IMR-90 (cell line): ENCODE measurements around the gene UNC13C. TPM values are rescaled to one million over a fixed set of nuclear protein-coding genes. Genes with fewer than 3 reads are reported as not detected.

Experiments used
- ATAC-seq: fragments of 200-7000 bp; cut with Tn5 transposase; 2 replicates; pipeline ENCODE4 v1.9.1; 2020; ENCODE audit warnings: low read depth, mild to moderate bottlenecking, moderate library complexity
- BruUV-seq: library from RNA; stranded (reverse); fragments of 400-500 nt; replicated peaks from 2 replicates; lab custom pipeline; 2021; lab: Mats Ljungman, UMichigan
- CTCF ChIA-PET: fragments of 300-600 bp; formaldehyde crosslinking; extraction: SDS; loops from one replicate; lab custom pipeline; 2021; ENCODE audit warnings: antibody characterized with exemption; lab: Yijun Ruan, JAX
- POLR2A ChIA-PET: fragments of 300-600 bp; sonication (Branson Sonifier 250); formaldehyde crosslinking; loops from one replicate; lab custom pipeline; 2022; ENCODE audit warnings: antibody characterized with exemption; ENCODE audit not compliant: unreplicated experiment; lab: Charles Lee
- DNase-seq: peaks from one replicate; pipeline ENCODE4 v3.0.0; 2013
- H2AFZ ChIP-seq: replicated peaks from 2 replicates; pipeline ENCODE3; 2013; ENCODE audit warnings: low read length, mild to moderate bottlenecking; ENCODE audit not compliant: poor library complexity
- H2AK5ac ChIP-seq: 2 replicates; pipeline ENCODE4 v1.6.1; 2013; ENCODE audit warnings: low read depth, low read length, inconsistent platforms
- H2AK9ac ChIP-seq: replicated peaks from 2 replicates; pipeline ENCODE3; 2013; ENCODE audit warnings: mild to moderate bottlenecking, low read depth, low read length, moderate library complexity; ENCODE audit not compliant: poor library complexity
- H2BK120ac ChIP-seq: 2 replicates; pipeline ENCODE4 v1.6.1; 2013; ENCODE audit warnings: low read depth, low read length, inconsistent platforms
- H2BK15ac ChIP-seq: 3 replicates; pipeline ENCODE4 v1.6.1; 2013; ENCODE audit warnings: low read depth, low read length, inconsistent platforms
- H2BK20ac ChIP-seq: 2 replicates; pipeline ENCODE4 v1.6.1; 2013; ENCODE audit warnings: low read depth, mild to moderate bottlenecking, inconsistent platforms, low read length, moderate library complexity
- H2BK5ac ChIP-seq: 2 replicates; pipeline ENCODE4 v1.6.1; 2013; ENCODE audit warnings: mild to moderate bottlenecking, low read depth, low read length, inconsistent platforms; ENCODE audit not compliant: poor library complexity, severe bottlenecking
- H3K14ac ChIP-seq: replicated peaks from 2 replicates; pipeline ENCODE4 v1.6.1; 2013; ENCODE audit warnings: low read depth, low read length, inconsistent platforms
- H3K18ac ChIP-seq: 2 replicates; pipeline ENCODE4 v1.6.1; 2013; ENCODE audit warnings: low read depth, low read length, control low read depth
- H3K23ac ChIP-seq: 2 replicates; pipeline ENCODE4 v1.6.1; 2013; ENCODE audit warnings: low read depth, low read length, inconsistent platforms
- H3K27ac ChIP-seq: 2 replicates; pipeline ENCODE4 v1.5.1; 2013; ENCODE audit warnings: mild to moderate bottlenecking, control low read depth, low read length; ENCODE audit not compliant: insufficient read depth
- H3K27me3 ChIP-seq: 2 replicates; pipeline ENCODE4 v1.6.1; 2013; ENCODE audit warnings: low read length; ENCODE audit not compliant: control insufficient read depth, insufficient read depth
- H3K36me3 ChIP-seq: 2 replicates; pipeline ENCODE4 v1.6.1; 2013; ENCODE audit warnings: low read length, mixed read lengths; ENCODE audit not compliant: control insufficient read depth, insufficient read depth
- H3K4ac ChIP-seq: 2 replicates; pipeline ENCODE4 v1.6.1; 2013; ENCODE audit warnings: low read depth, low read length, inconsistent platforms
- H3K4me1 ChIP-seq: 2 replicates; pipeline ENCODE4 v1.6.1; 2013; ENCODE audit warnings: low read length, mixed read lengths; ENCODE audit not compliant: control insufficient read depth, insufficient read depth
- H3K4me2 ChIP-seq: 2 replicates; pipeline ENCODE4 v1.6.1; 2013; ENCODE audit warnings: low read depth, mild to moderate bottlenecking, control low read depth, low read length, moderate library complexity
- H3K4me3 ChIP-seq: 2 replicates; pipeline ENCODE4 v1.5.1; 2013; ENCODE audit warnings: low read depth, mild to moderate bottlenecking, control low read depth, low read length, moderate library complexity; ENCODE audit not compliant: insufficient read depth
- H3K56ac ChIP-seq: 2 replicates; pipeline ENCODE4 v1.6.1; 2013; ENCODE audit warnings: low read length, inconsistent platforms; ENCODE audit not compliant: insufficient read depth; ENCODE audit errors: extremely low read depth
- H3K79me1 ChIP-seq, 2 experiments: 2 replicates each; pipeline ENCODE4 v1.6.1; 2013; ENCODE audit warnings: low read length in 2 of 2, inconsistent platforms in 1 of 2, low read depth in 1 of 2
- H3K9ac ChIP-seq: 2 replicates; pipeline ENCODE4 v1.6.1; 2013; ENCODE audit warnings: low read depth, low read length, control low read depth
- H3K9me1 ChIP-seq: 2 replicates; pipeline ENCODE4 v1.6.1; 2013; ENCODE audit warnings: low read length, inconsistent platforms; ENCODE audit not compliant: insufficient read depth
- H3K9me3 ChIP-seq: 2 replicates; pipeline ENCODE4 v1.6.1; 2013; ENCODE audit warnings: low read length; ENCODE audit not compliant: control insufficient read depth, insufficient read depth
- H4K20me1 ChIP-seq: 2 replicates; pipeline ENCODE4 v1.6.1; 2013; ENCODE audit warnings: low read length, inconsistent platforms; ENCODE audit not compliant: insufficient read depth
- H4K5ac ChIP-seq: 2 replicates; pipeline ENCODE4 v1.6.1; 2013; ENCODE audit warnings: mild to moderate bottlenecking, low read depth, low read length, control low read depth
- H4K8ac ChIP-seq, 2 experiments: 2 replicates each; pipeline ENCODE4 v1.6.1; 2013; ENCODE audit warnings: low read depth in 2 of 2, low read length in 2 of 2, control low read depth in 1 of 2, inconsistent platforms in 1 of 2
- H4K91ac ChIP-seq: 2 replicates; pipeline ENCODE4 v1.6.1; 2013; ENCODE audit warnings: low read depth, low read length, inconsistent platforms; ENCODE audit not compliant: insufficient read depth
- BHLHE40 ChIP-seq: fragments of 150-350 bp; IDR thresholded peaks from 2 replicates; pipeline ENCODE4 v1.6.1; 2016; ENCODE audit warnings: mild to moderate bottlenecking, low read depth, low read length
- CHD1 ChIP-seq: IDR thresholded peaks from 2 replicates; pipeline ENCODE4 v1.6.1; 2012; ENCODE audit warnings: low read depth, low read length, improper control_type of control experiment
- FOS ChIP-seq: fragments of 150-350 bp; IDR thresholded peaks from 2 replicates; pipeline ENCODE4 v1.6.1; 2016; ENCODE audit warnings: low read depth, low read length
- MAFK ChIP-seq: IDR thresholded peaks from 2 replicates; pipeline ENCODE4 v1.6.1; 2012; ENCODE audit warnings: low read depth, low read length, improper control_type of control experiment
- MAZ ChIP-seq: IDR thresholded peaks from 2 replicates; pipeline ENCODE4 v1.6.1; 2012; ENCODE audit warnings: low read depth, mild to moderate bottlenecking, low read length, improper control_type of control experiment, moderate library complexity, borderline replicate concordance
- MXI1 ChIP-seq: IDR thresholded peaks from 2 replicates; pipeline ENCODE4 v1.6.1; 2012; ENCODE audit warnings: low read depth, mild to moderate bottlenecking, low read length, moderate library complexity, borderline replicate concordance
- NFE2L2 ChIP-seq: fragments of 150-350 bp; IDR thresholded peaks from 2 replicates; pipeline ENCODE4 v1.6.1; 2016; ENCODE audit warnings: low read depth, mild to moderate bottlenecking, low read length
- POLR2A ChIP-seq: IDR thresholded peaks from 2 replicates; pipeline ENCODE4 v1.6.1; 2012; ENCODE audit warnings: mild to moderate bottlenecking, low read depth, low read length
- RAD21 ChIP-seq: IDR thresholded peaks from 2 replicates; pipeline ENCODE4 v1.6.1; 2012; ENCODE audit warnings: low read length, improper control_type of control experiment
- RFX5 ChIP-seq: IDR thresholded peaks from 2 replicates; pipeline ENCODE4 v1.8.0; 2012; ENCODE audit warnings: low read depth, mild to moderate bottlenecking, low read length, moderate library complexity
- SMC3 ChIP-seq: fragments of 150-350 bp; IDR thresholded peaks from 2 replicates; pipeline ENCODE4 v1.6.1; 2016; ENCODE audit warnings: low read depth, mild to moderate bottlenecking, antibody characterized with exemption, low read length, moderate library complexity
- USF2 ChIP-seq: fragments of 150-350 bp; IDR thresholded peaks from 2 replicates; pipeline ENCODE4 v1.6.1; 2017; ENCODE audit warnings: mild to moderate bottlenecking, antibody characterized with exemption, low read length, low read depth
- WGBS, 2 experiments: methylation state at CpG; one replicate each; pipeline versions ENCODE4 v1.1.5 to v1.1.7; 2013; ENCODE audit warnings: missing lambda C conversion rate in 2 of 2; ENCODE audit not compliant: insufficient read length in 1 of 2; ENCODE audit errors: extremely low coverage in 2 of 2; 5-methylcytosine and 5-hydroxymethylcytosine counted together
- dilution Hi-C: fragments of 300-500 bp; cut with HindIII; formaldehyde crosslinking; loops from one replicate; pipeline ENCODE4 v1.14.3; 2018; ENCODE audit warnings: low sequenced_read_pairs; ENCODE audit not compliant: unreplicated experiment
- in situ Hi-C: fragments of 300-500 bp; cut with MboI; formaldehyde crosslinking; loops from 3 replicates; pipeline ENCODE4 v1.14.3; 2019; ENCODE audit warnings: low sequenced_read_pairs, inconsistent platforms, mixed read lengths
- intact Hi-C: fragments of 100-400 bp; cut with micrococcal nuclease; formaldehyde crosslinking; loops from 2 replicates; pipeline ENCODE4 v1.10.0; 2022
- polyA plus RNA-seq, 3 experiments: library from polyadenylated mRNA; depleted of rRNA; stranded (reverse); fragments of >200 nt; gene quantifications; 2 replicates each; pipeline ENCODE4 v1.2.3, GENCODE V29; 2012; ENCODE audit warnings: low replicate concordance in 1 of 3
- total RNA-seq: library from RNA; depleted of rRNA; stranded (reverse); fragments of >200 nt; gene quantifications from 2 replicates; pipeline ENCODE4 v1.2.3, GENCODE V29; 2012
- TF ChIP-seq, protein P1 (sequence below): fragments of 150-350 bp; IDR thresholded peaks from 2 replicates; pipeline ENCODE4 v1.6.1; 2016; ENCODE audit warnings: low read depth, mild to moderate bottlenecking, low read length, moderate library complexity, borderline replicate concordance

UNC13C gene
- total and polyA plus RNA-seq, 2 of the 4 experiments (the other 2 are of a cell fraction) = not detected

GRCh38 chr15:54528021-54528420, 549.8 kb downstream of the UNC13C start:
- H3K4me2 ChIP-seq = no peak overlapping the region
- no peaks in the 10 kb centered on the region for H3K36me3 ChIP-seq
- no CpG with 5 or more reads among the region's 1 CpG for WGBS, 2 experiments
- H4K5ac ChIP-seq = no peak overlapping the region
- dilution Hi-C loops (no loop called here), intact Hi-C loops (no loop called here), in situ Hi-C loops (no loop called here)
- H4K8ac ChIP-seq = no peak overlapping the region
- no peak for TF ChIP-seq MAZ
- TF ChIP-seq RAD21 = no peak
- TF ChIP-seq MXI1 = no peak
- no peak for TF ChIP-seq FOS
- TF ChIP-seq BHLHE40 = no peak
- TF ChIP-seq CHD1 = no peak
- TF ChIP-seq NFE2L2 = no peak
- no peak for TF ChIP-seq RFX5
- no peak for TF ChIP-seq USF2
- no peak for TF ChIP-seq SMC3
- no peak for TF ChIP-seq POLR2A
- TF ChIP-seq, protein P1, sequence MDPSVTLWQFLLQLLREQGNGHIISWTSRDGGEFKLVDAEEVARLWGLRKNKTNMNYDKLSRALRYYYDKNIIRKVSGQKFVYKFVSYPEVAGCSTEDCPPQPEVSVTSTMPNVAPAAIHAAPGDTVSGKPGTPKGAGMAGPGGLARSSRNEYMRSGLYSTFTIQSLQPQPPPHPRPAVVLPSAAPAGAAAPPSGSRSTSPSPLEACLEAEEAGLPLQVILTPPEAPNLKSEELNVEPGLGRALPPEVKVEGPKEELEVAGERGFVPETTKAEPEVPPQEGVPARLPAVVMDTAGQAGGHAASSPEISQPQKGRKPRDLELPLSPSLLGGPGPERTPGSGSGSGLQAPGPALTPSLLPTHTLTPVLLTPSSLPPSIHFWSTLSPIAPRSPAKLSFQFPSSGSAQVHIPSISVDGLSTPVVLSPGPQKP = no peak
- no peak for TF ChIP-seq MAFK
- ATAC-seq = no peak
- ChIA-PET POLR2A (no interaction called here), CTCF (no interaction called here)
- H3K4me3 ChIP-seq = no peak overlapping the region
- H4K20me1 ChIP-seq = no peaks in the 10 kb centered on the region
- H3K23ac ChIP-seq = no peak overlapping the region
- no peaks in the 10 kb centered on the region for H3K4me1 ChIP-seq
- no peak overlapping the region for H3K18ac ChIP-seq
- H2BK5ac ChIP-seq = no peak overlapping the region
- H2BK120ac ChIP-seq = no peak overlapping the region
- no peaks in the 10 kb centered on the region for H3K27me3 ChIP-seq
- no peak overlapping the region for H2AFZ ChIP-seq
- no peak overlapping the region for H3K14ac ChIP-seq
- H2BK15ac ChIP-seq = no peak overlapping the region
- H2BK20ac ChIP-seq = no peak overlapping the region
- no peaks in the 10 kb centered on the region for H3K79me1 ChIP-seq
- no peak overlapping the region for H3K9ac ChIP-seq
- no peak overlapping the region for H4K91ac ChIP-seq
- no TSS peak for BruUV-seq
- no peak overlapping the region for H3K4ac ChIP-seq
- peaks cover 2% of the 10 kb centered on the region for H3K9me3 ChIP-seq
- no peak overlapping the region for H3K56ac ChIP-seq
- H3K9me1 ChIP-seq = no peaks in the 10 kb centered on the region
- H2AK5ac ChIP-seq = no peak overlapping the region
- H2AK9ac ChIP-seq = no peak overlapping the region
- DNase-seq = no peak
- no peak overlapping the region for H3K27ac ChIP-seq
